Mammary epithelial cell (primary cell): Measurements from ENCODE around the gene GADL1.

ENCODE experiments used
- EZH2 ChIP-seq: IDR thresholded peaks from 2 replicates; pipeline ENCODE4 v1.6.1; 2012; ENCODE audit warnings: low read length, inconsistent platforms, borderline replicate concordance
- TF ChIP-seq, protein P1 (sequence below), 2 donors: IDR thresholded peaks in 1 of 2; conservative IDR thresholded peaks in 1 of 2; 2 replicates each; pipeline ENCODE4 v1.5.1; 2011 to 2012; ENCODE audit warnings: inconsistent platforms in 2 of 2, low read length in 2 of 2, mild to moderate bottlenecking in 2 of 2, control low read depth in 1 of 2, low read depth in 1 of 2; ENCODE audit not compliant: insufficient read depth in 1 of 2; ENCODE audit errors: extremely low read depth in 1 of 2

DNA sequence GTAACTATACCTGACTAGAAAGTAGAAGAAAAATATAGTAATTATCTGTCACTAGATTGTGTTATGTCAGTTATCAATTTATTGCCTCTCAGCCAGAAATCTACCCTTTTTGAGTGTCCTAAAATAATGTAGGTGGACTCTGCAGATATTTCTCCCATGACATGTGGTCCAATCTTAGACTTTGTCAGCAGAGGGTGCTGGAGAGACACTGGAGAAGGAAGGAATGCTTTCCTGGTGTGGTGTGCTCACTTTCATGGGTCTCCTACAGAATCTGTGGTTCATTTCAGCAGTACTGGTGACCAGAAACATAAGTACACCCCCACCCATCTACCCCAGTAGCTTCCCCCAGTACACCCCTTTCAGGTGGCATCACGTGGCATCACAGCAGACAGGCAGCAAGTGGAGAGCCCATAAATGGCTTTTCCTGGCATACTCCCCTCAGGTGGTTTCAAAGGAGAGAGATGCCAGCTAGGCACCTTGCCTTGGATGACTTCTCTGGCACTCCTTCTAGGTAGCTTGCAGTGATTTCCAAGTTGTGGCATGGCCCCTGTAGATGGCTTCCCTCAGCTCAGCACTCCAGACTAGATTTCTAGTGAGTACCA is 114.7 kb downstream of the GADL1 start:
- TF ChIP-seq, protein P1, sequence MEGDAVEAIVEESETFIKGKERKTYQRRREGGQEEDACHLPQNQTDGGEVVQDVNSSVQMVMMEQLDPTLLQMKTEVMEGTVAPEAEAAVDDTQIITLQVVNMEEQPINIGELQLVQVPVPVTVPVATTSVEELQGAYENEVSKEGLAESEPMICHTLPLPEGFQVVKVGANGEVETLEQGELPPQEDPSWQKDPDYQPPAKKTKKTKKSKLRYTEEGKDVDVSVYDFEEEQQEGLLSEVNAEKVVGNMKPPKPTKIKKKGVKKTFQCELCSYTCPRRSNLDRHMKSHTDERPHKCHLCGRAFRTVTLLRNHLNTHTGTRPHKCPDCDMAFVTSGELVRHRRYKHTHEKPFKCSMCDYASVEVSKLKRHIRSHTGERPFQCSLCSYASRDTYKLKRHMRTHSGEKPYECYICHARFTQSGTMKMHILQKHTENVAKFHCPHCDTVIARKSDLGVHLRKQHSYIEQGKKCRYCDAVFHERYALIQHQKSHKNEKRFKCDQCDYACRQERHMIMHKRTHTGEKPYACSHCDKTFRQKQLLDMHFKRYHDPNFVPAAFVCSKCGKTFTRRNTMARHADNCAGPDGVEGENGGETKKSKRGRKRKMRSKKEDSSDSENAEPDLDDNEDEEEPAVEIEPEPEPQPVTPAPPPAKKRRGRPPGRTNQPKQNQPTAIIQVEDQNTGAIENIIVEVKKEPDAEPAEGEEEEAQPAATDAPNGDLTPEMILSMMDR (conservative IDR thresholded peaks at IDR 0.05 in 1 of 2, IDR thresholded peaks at IDR 0.05 in 1 of 2; ENCODE audit: extremely low read depth in 1 of 2, insufficient read depth in 1 of 2, low read depth in 1 of 2, low read length in 2 of 2): peak; percentile 51 to 60
- no peak for TF ChIP-seq EZH2
